Brain pericyte (primary cell): ENCODE measurements around the gene NEK8.
"Not testable (repeated sequence)": the region's sequence is repeated elsewhere in the genome, so short reads cannot be mapped to it uniquely, and the experiment has no call there.

Experiments
- DNase-seq: peaks from one replicate; pipeline ENCODE4 v3.0.0-alpha.2; 2012; ENCODE audit warnings: low read depth, low spot score

NEK8 gene

DNA sequence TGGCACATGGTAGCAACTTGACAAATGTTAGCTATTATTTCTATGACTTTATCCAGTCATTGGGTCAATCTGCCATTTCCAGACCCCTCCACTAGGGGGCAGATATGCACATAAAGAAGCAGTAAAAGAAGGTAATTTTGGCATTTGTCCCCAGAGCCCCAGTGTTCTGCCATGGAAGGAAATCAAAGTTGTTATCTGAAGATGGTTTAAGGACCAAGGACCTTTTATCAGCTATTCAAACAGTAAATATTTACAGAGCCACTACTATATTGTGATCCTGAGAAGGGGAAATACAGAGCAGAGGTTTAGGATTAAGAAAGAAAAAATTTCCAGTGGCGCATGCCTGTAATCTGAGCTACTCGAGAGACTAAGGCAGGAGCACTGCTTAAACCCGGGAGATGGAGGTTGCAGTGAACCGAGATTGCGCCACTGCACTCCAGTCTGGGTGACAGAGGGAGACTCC, 35.2 kb downstream of the NEK8 start:
- no peak for DNase-seq

DNA sequence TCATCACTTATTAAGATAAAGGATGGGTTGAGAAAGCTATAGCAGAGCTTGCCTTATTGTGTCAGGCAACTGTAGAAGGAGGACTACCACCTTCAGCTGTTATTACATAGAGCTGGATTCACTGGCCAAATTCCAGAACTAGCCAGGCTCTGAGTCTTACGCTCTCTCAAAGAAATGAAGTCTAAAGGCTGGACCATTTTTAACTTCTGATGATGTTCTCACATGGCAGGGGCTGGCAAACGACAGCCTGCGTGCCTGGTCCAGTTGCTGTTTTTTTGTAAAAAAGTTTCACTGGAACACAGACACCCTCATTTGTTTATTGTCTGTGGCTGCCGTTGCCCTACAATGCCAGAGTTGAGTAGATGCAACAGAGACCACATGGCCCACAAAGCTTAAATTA, 36.5 kb downstream of the NEK8 start:
- no peak for DNase-seq

DNA sequence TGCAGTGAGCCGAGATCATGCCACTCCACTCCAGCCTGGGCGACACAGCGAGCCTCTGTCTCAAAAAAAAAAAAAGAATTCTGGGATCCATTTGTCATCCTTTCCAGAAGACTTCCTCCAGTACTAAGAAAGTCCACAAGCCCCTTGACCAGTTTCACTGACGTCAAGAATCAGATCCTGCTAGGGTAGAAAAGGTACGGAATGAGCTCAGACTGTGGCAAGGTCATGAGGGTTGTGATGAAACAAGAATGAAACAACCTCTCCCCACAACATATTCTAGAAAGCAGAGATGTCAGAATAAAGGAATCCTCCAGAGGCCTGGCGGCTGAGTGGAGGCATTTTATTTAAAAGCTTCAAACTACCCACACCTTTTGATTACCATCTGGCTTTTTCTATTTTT, 45.1 kb downstream of the NEK8 start:
- no peak for DNase-seq

DNA sequence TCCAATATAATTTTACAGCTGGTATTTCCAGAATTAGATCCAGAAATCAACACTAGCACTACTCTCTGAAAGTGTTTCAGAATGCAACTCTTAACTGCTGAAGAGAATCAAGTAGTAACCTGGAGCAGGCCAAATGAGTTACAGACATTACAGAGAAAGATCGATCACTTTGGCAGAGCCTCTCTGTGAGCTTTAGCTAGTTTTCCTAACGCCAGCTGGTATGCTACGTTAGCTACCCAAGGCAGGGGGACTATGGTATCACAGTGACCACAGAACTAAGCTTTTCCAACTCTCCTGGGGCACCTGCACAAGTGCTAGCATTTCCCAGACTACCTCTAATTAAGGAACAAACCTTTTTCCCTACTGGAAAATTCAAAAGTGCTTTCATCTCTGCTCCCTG, 45.6 kb downstream of the NEK8 start:
- no peak for DNase-seq

DNA sequence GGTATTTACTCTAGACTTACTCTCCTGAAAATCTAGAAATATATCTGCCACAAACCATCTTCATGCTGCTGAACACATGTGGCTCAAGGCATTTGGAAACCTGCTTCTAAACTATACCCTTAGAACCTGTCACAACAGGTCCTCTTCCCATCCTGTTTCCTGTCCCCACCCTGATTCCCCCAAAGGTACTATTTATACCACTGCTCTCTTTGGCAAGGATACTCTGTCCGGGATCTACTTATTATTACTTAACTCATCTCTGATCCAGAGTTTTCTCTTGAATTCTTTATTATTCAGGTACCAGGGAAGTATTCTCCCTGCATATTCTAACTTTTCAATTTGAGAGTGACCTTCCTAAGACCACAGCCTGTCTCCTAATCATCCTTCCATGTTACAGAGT, 48.6 kb downstream of the NEK8 start:
- no peak for DNase-seq

DNA sequence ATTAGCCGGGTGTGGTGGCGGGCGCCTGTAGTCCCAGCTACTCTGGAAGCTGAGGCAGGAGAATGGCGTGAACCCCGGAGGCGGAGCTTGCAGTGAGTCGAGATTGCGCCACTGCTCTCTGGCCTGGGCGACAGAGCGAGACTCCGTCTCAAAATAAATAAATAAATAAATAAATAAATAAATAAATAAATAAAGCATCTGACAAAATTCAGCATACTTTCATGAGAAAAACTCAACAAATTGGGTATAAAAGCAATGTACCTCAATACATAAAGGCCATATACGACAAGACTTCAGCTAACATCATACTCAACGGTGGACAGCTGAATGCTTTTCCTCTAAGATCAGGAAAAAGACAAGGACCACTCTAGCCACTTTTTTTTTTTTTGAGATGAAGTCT, 51.0 kb downstream of the NEK8 start:
- not testable (repeated sequence) for DNase-seq

DNA sequence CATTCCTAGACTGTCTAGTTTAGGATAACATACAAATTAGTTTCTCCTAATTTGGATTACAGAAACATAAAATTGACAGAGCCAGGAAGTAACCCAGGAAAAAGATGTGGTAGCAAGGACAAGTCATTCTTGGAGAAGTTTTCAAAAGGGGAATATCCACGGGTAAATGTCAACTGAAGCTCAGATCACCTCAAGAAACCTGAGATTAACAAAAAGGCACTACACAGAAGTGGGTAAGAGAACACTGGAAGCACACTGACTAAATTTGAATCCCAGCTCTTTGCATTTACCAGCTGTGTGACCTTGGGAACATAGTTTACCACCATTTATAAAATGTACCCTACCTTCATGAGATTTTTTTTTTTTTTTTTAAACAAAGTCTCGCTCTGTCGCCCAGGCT, 54.6 kb downstream of the NEK8 start:
- no peak for DNase-seq

DNA sequence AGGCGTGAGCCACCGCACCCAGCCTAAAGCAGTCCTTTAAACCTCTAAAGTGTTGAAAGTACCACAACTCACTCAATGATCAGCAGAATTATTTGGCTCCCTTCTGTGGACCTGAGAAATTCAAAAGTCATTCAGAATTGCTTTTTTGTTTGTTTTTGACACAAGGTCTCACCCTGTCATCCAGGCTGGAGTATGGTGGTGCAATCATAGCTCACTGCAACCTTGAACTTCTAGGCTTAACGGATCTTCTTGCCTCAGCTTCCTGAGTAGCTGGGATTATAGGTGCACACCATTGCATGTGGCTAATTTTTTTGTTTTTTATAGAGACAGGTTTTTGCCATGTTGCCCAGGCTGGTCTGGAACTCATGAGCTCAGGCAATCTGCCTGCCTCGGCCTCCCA, 59.5 kb downstream of the NEK8 start:
- DNase-seq: no peak
